Left ventricle myocardium inferior (tissue), 1 donor: Measurements from ENCODE around the gene RAD51B. TPM values are rescaled to one million over a fixed set of nuclear protein-coding genes. Genes with fewer than 3 reads are reported as not detected.
A peak's percentile ranks its signal among the peaks of the same experiment; 100 is the strongest.

Experiments
- DNase-seq: peaks from one replicate; pipeline ENCODE4 v3.0.0-alpha.2; 2020
- H3K27ac ChIP-seq: fragments of 200-600 bp; replicated peaks from 2 replicates; pipeline ENCODE4 v1.8.0; 2021
- H3K27me3 ChIP-seq: fragments of 200-600 bp; 2 replicates; pipeline ENCODE4 v1.8.0; 2021; ENCODE audit warnings: low read depth
- H3K36me3 ChIP-seq: fragments of 200-600 bp; 2 replicates; pipeline ENCODE4 v1.8.0; 2021
- H3K4me1 ChIP-seq: fragments of 200-600 bp; 2 replicates; pipeline ENCODE4 v1.8.0; 2021
- H3K4me3 ChIP-seq: fragments of 200-600 bp; 2 replicates; pipeline ENCODE4 v1.8.0; 2021; ENCODE audit warnings: mild to moderate bottlenecking, moderate library complexity
- H3K9me3 ChIP-seq: fragments of 200-600 bp; replicated peaks from 2 replicates; pipeline ENCODE4 v1.8.0; 2021
- intact Hi-C: fragments of 100-400 bp; cut with micrococcal nuclease; formaldehyde crosslinking; loops from one replicate; pipeline ENCODE4 v1.11.0; 2022
- total RNA-seq: library from RNA; stranded (reverse); fragmentation: NEBNext Ultra II Directional; extraction: Animal tissue kit (Norgen Biotek cat#: 25700); gene quantifications from one replicate; pipeline ENCODE4 v1.2.1, GENCODE V29; 2021
- TF ChIP-seq, protein P1 (sequence below): fragments of 200-600 bp; IDR thresholded peaks from 2 replicates; pipeline ENCODE4 v1.8.0; 2021; ENCODE audit warnings: antibody characterized with exemption, mild to moderate bottlenecking, borderline replicate concordance
- donor health status: DM: no; HTN: yes; CAD: no; lungs with severe emphysema.

Gene RAD51B
- total RNA-seq, 1 donor from 2014 or later = 2.4 TPM

- no peak overlapping the region for H3K27ac ChIP-seq
- no peaks in the 10 kb centered on the region for H3K36me3 ChIP-seq
- H3K4me1 ChIP-seq = no peaks in the 10 kb centered on the region
- no peak for DNase-seq
- no peak overlapping the region for H3K4me3 ChIP-seq
- intact Hi-C loops = no loop called here
- H3K9me3 ChIP-seq = peaks cover 4% of the 10 kb centered on the region
- no peaks in the 10 kb centered on the region for H3K27me3 ChIP-seq
- TF ChIP-seq, protein P1, sequence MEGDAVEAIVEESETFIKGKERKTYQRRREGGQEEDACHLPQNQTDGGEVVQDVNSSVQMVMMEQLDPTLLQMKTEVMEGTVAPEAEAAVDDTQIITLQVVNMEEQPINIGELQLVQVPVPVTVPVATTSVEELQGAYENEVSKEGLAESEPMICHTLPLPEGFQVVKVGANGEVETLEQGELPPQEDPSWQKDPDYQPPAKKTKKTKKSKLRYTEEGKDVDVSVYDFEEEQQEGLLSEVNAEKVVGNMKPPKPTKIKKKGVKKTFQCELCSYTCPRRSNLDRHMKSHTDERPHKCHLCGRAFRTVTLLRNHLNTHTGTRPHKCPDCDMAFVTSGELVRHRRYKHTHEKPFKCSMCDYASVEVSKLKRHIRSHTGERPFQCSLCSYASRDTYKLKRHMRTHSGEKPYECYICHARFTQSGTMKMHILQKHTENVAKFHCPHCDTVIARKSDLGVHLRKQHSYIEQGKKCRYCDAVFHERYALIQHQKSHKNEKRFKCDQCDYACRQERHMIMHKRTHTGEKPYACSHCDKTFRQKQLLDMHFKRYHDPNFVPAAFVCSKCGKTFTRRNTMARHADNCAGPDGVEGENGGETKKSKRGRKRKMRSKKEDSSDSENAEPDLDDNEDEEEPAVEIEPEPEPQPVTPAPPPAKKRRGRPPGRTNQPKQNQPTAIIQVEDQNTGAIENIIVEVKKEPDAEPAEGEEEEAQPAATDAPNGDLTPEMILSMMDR = no peak
These were observed 55.8 kb downstream of the RAD51B start for GRCh38 chr14:67875175-67876006.

DNA sequence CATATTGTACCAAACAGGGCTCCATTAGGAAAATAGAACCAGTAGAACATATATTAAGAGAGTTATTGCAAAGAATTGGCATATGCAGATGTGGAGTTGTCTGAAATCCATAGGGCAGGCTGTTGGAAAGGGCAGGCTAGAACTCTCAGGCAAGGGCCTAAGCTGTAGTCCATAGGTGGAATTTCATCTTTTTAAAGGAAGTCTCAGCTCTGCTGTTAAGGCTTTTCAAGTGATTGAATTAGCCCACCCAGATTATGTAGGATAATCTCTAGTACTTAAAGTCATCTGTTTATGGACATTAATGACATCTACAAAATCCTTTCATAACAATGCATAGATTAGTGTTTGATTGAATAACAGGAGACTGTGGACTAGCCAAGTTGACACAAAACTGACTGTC is 59.4 kb downstream of the RAD51B start:
- Histone ChIP-seq H3K4me1 (peaks cover 2% of the 10 kb centered on the region), H3K4me3 (no peak overlapping the region), H3K27me3 (no peaks in the 10 kb centered on the region), H3K27ac (no peak overlapping the region), H3K9me3 (no peaks in the 10 kb centered on the region), H3K36me3 (no peaks in the 10 kb centered on the region)
- DNase-seq = no peak
- TF ChIP-seq, protein P1 = no peak
- intact Hi-C loops = no loop called here

DNA sequence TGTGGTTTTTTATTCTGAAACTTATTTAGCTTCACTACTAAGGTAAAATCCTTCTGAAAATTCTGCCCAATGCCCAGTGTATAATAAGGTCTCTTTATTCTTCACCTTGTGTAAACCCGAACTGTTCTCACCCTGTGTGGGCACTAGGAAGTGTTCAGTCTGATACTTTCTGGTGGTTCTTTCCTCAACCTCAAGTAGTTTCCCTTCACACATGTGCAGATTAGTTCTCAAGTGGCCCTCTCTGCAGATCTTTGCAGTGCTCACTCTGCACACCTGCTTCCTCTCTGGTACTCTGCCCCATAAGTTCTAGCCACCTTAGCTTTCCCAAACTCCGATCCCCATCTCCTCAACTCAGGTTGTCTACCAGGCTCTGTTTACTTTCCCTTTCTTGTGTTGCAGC is 61.6 kb downstream of the RAD51B start:
- TF ChIP-seq, protein P1 = no peak
- Histone ChIP-seq H3K27ac (no peak overlapping the region), H3K4me1 (peaks cover 7% of the 10 kb centered on the region), H3K27me3 (no peaks in the 10 kb centered on the region), H3K9me3 (no peaks in the 10 kb centered on the region), H3K36me3 (no peaks in the 10 kb centered on the region), H3K4me3 (no peak overlapping the region)
- DNase-seq = no peak
- intact Hi-C loops = no loop called here

GRCh38 chr14:67882986-67883555 is 63.5 kb downstream of the RAD51B start:
- DNase-seq = no peak
- TF ChIP-seq, protein P1 = no peak
- Histone ChIP-seq H3K9me3 (no peaks in the 10 kb centered on the region), H3K4me1 (peaks cover 7% of the 10 kb centered on the region), H3K4me3 (no peak overlapping the region), H3K36me3 (no peaks in the 10 kb centered on the region), H3K27me3 (no peaks in the 10 kb centered on the region), H3K27ac (no peak overlapping the region)
- intact Hi-C loops = no loop called here

GRCh38 chr14:67883717-67884116 is 64.1 kb downstream of the RAD51B start:
- no peak overlapping the region for H3K4me3 ChIP-seq
- peaks cover 7% of the 10 kb centered on the region for H3K4me1 ChIP-seq
- no peak for DNase-seq
- peak overlapping the region; percentile 41 for H3K27ac ChIP-seq
- TF ChIP-seq, protein P1 = peak; percentile 44
- no peaks in the 10 kb centered on the region for H3K27me3 ChIP-seq
- intact Hi-C loops = no loop called here
- no peaks in the 10 kb centered on the region for H3K9me3 ChIP-seq
- no peaks in the 10 kb centered on the region for H3K36me3 ChIP-seq
